ENCODE results near the gene CMTM5. TPM values are rescaled to one million over a fixed set of nuclear protein-coding genes. Genes with fewer than 3 reads are reported as not detected.

Gene CMTM5
- total RNA-seq, 2 experiments from 2014 or later: not detected

- no peaks in the 10 kb centered on the region for H4K20me1 ChIP-seq (ENCODE audit: insufficient read depth, low read length)
- H3K4me3 ChIP-seq (ENCODE audit: low read depth, low read length, poor library complexity, severe bottlenecking): no peak overlapping the region
- BruUV-seq (replicated peaks): no TSS peak
- H3K9me2 ChIP-seq (ENCODE audit: insufficient read depth, low read length): no peaks in the 10 kb centered on the region
- H3K79me2 ChIP-seq (ENCODE audit: insufficient read depth, low read depth, low read length): no peaks in the 10 kb centered on the region
- intact Hi-C loops (cut with micrococcal nuclease; ENCODE audit: unreplicated experiment): no loop called here
- no peak overlapping the region for H2AFZ ChIP-seq (ENCODE audit: low read length)
- POLR2A ChIA-PET: no interaction called here
- no peak overlapping the region for H3K27ac ChIP-seq (ENCODE audit: low read depth, low read length, poor library complexity, severe bottlenecking)
- TF ChIP-seq CTCF (conservative IDR thresholded peaks at IDR 0.05; ENCODE audit: low read length) (no peak), EZH2phosphoT487 (IDR thresholded peaks at IDR 0.05; ENCODE audit: borderline replicate concordance, low read depth, low read length) (no peak)
- no peaks in the 10 kb centered on the region for H3K9me3 ChIP-seq (ENCODE audit: low read length)
- no peaks in the 10 kb centered on the region for H3K36me3 ChIP-seq (ENCODE audit: insufficient read depth, low read length)
- no peak overlapping the region for H3K4me2 ChIP-seq (ENCODE audit: low read length)
- DNase-seq (ENCODE audit: low spot score): no peak
- no peaks in the 10 kb centered on the region for H3K4me1 ChIP-seq (ENCODE audit: insufficient read depth, low read length, poor library complexity, severe bottlenecking)
- CTCF ChIA-PET (ENCODE audit: unreplicated experiment): no interaction called here
Measured at GRCh38 chr14:23373041-23373440, 3.8 kb upstream of the CMTM5 start.

- Histone ChIP-seq H3K79me2 (ENCODE audit: insufficient read depth, low read depth, low read length) (no peaks in the 10 kb centered on the region), H3K4me1 (ENCODE audit: insufficient read depth, low read length, poor library complexity, severe bottlenecking) (no peaks in the 10 kb centered on the region), H3K4me3 (ENCODE audit: low read depth, low read length, poor library complexity, severe bottlenecking) (no peak overlapping the region), H3K36me3 (ENCODE audit: insufficient read depth, low read length) (no peaks in the 10 kb centered on the region), H2AFZ (ENCODE audit: low read length) (no peak overlapping the region), H3K9me3 (ENCODE audit: low read length) (no peaks in the 10 kb centered on the region), H3K27ac (ENCODE audit: low read depth, low read length, poor library complexity, severe bottlenecking) (no peak overlapping the region), H3K4me2 (ENCODE audit: low read length) (no peak overlapping the region), H4K20me1 (ENCODE audit: insufficient read depth, low read length) (no peaks in the 10 kb centered on the region), H3K9me2 (ENCODE audit: insufficient read depth, low read length) (no peaks in the 10 kb centered on the region)
- no peak for TF ChIP-seq EZH2phosphoT487 (IDR thresholded peaks at IDR 0.05; ENCODE audit: borderline replicate concordance, low read depth, low read length)
- TF ChIP-seq CTCF (conservative IDR thresholded peaks at IDR 0.05; ENCODE audit: low read length): no peak
- BruUV-seq (replicated peaks): no TSS peak
- POLR2A ChIA-PET: no interaction called here
- intact Hi-C loops (cut with micrococcal nuclease; ENCODE audit: unreplicated experiment): no loop called here
- DNase-seq (ENCODE audit: low spot score): no peak
- CTCF ChIA-PET (ENCODE audit: unreplicated experiment): no interaction called here
Measured at GRCh38 chr14:23375527-23376251, 1.2 kb upstream of the CMTM5 start.

- intact Hi-C loops (cut with micrococcal nuclease; ENCODE audit: unreplicated experiment): no loop called here
- Histone ChIP-seq H4K20me1 (ENCODE audit: insufficient read depth, low read length) (no peaks in the 10 kb centered on the region), H3K4me2 (ENCODE audit: low read length) (no peak overlapping the region), H3K9me2 (ENCODE audit: insufficient read depth, low read length) (no peaks in the 10 kb centered on the region), H3K36me3 (ENCODE audit: insufficient read depth, low read length) (no peaks in the 10 kb centered on the region), H3K4me1 (ENCODE audit: insufficient read depth, low read length, poor library complexity, severe bottlenecking) (no peaks in the 10 kb centered on the region), H3K27ac (ENCODE audit: low read depth, low read length, poor library complexity, severe bottlenecking) (no peak overlapping the region), H3K9me3 (ENCODE audit: low read length) (no peaks in the 10 kb centered on the region), H2AFZ (ENCODE audit: low read length) (no peak overlapping the region), H3K4me3 (ENCODE audit: low read depth, low read length, poor library complexity, severe bottlenecking) (no peak overlapping the region), H3K79me2 (ENCODE audit: insufficient read depth, low read depth, low read length) (no peaks in the 10 kb centered on the region)
- BruUV-seq (replicated peaks): no TSS peak
- DNase-seq (ENCODE audit: low spot score): no peak
- TF ChIP-seq CTCF (conservative IDR thresholded peaks at IDR 0.05; ENCODE audit: low read length): no peak
- TF ChIP-seq EZH2phosphoT487 (IDR thresholded peaks at IDR 0.05; ENCODE audit: borderline replicate concordance, low read depth, low read length): no peak
- CTCF ChIA-PET (ENCODE audit: unreplicated experiment): no interaction called here
- POLR2A ChIA-PET: interaction anchor here (0.6 kb wide), 2 partner anchors 11 to 1594 kb away, joined by 3 read pairs; no protein-coding TSS in a partner anchor
Measured at GRCh38 chr14:23377198-23377550, 328 bp downstream of the CMTM5 start.

Data from OCI-LY7 (cell line).